ENCODE results near the gene NUPR1.

DNA sequence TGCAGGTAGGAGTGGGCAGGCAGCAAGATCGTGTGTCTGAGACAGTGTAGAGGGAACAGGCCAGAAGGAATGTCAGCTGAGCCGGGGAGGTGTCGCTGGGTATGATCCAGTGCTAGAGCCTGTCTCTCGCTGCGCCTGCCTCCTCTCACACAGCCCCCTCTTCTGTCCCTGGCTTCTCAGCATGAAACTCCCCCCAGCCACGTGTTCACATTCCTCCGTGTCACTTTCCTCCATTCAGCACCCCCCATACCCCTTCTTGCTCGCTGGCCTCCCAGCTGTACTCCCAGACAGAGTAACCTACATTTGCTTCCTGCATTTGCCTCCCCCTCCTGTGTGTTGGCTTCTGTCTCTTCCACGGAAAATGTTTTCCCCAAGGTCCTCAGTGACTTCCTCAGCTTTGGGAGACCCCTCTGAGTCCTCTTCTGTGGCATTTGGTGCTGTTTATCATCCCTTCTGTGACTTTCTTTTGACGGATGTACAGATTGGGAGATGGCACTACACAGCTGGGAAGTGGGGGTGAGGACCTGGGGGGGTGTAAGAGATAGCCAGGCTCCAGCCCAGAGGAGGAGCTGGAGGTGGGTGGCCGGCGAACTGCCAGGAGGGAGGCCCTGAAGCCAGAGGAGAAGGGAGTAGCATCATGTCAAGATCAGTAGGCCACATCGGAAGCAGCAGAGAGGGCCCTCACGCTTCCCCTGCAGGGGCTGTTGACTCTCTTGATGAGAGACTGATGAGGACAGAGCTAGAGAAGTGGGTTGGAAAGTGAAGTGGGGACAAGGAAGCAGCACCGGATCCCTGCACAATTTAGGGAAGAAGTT is 34.1 kb upstream of the NUPR1 start:
- TF ChIP-seq, protein P1, sequence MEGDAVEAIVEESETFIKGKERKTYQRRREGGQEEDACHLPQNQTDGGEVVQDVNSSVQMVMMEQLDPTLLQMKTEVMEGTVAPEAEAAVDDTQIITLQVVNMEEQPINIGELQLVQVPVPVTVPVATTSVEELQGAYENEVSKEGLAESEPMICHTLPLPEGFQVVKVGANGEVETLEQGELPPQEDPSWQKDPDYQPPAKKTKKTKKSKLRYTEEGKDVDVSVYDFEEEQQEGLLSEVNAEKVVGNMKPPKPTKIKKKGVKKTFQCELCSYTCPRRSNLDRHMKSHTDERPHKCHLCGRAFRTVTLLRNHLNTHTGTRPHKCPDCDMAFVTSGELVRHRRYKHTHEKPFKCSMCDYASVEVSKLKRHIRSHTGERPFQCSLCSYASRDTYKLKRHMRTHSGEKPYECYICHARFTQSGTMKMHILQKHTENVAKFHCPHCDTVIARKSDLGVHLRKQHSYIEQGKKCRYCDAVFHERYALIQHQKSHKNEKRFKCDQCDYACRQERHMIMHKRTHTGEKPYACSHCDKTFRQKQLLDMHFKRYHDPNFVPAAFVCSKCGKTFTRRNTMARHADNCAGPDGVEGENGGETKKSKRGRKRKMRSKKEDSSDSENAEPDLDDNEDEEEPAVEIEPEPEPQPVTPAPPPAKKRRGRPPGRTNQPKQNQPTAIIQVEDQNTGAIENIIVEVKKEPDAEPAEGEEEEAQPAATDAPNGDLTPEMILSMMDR (conservative IDR thresholded peaks at IDR 0.05) = no peak
- no peak for TF ChIP-seq ZFX (IDR thresholded peaks at IDR 0.05)
